ELR (cell line): ENCODE data around the gene ENGASE.

Experiments
- DNase-seq: peaks from one replicate; pipeline ENCODE4 v3.0.0-alpha.2; 2015; ENCODE audit warnings: low read depth

Gene ENGASE

GRCh38 chr17:79092567-79092966 is 17.9 kb downstream of the ENGASE start:
- no peak for DNase-seq

DNA sequence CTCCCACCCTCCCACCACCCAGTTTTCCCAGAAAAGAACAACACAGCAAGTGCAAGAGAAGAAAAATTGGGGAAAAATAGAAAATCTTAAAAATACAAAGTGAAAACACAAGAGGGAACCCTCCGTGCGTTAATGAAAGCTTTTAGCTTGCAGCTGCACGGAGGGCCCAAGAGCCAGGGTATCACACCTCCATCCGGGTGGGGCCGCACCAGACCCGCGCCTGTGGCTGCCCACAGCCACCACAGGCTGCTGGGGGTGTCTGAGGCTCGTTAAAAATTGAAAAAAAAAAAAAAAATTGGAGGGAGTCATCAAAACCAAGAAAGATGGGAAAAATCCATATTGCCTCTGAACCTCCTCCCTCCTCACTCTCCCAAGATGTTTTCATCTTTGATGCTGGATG is 18.6 kb downstream of the ENGASE start:
- DNase-seq: no peak

- DNase-seq: no peak
Observed at GRCh38 chr17:79094261-79094660, 19.6 kb downstream of the ENGASE start.

- peak; percentile 27 for DNase-seq
Observed at GRCh38 chr17:79095345-79096055, 20.9 kb downstream of the ENGASE start.

GRCh38 chr17:79096477-79096876 is 21.9 kb downstream of the ENGASE start:
- no peak for DNase-seq

GRCh38 chr17:79097226-79098055 is 22.8 kb downstream of the ENGASE start:
- no peak for DNase-seq

GRCh38 chr17:79098282-79098867 is 23.8 kb downstream of the ENGASE start:
- DNase-seq: no peak

GRCh38 chr17:79100405-79100804 is 25.8 kb downstream of the ENGASE start:
- no peak for DNase-seq

- no peak for DNase-seq
Observed at GRCh38 chr17:79101111-79101673, 26.6 kb downstream of the ENGASE start.

GRCh38 chr17:79102214-79102613 is 27.6 kb downstream of the ENGASE start:
- DNase-seq: no peak

GRCh38 chr17:79104898-79105600 is 30.4 kb downstream of the ENGASE start:
- no peak for DNase-seq

DNA sequence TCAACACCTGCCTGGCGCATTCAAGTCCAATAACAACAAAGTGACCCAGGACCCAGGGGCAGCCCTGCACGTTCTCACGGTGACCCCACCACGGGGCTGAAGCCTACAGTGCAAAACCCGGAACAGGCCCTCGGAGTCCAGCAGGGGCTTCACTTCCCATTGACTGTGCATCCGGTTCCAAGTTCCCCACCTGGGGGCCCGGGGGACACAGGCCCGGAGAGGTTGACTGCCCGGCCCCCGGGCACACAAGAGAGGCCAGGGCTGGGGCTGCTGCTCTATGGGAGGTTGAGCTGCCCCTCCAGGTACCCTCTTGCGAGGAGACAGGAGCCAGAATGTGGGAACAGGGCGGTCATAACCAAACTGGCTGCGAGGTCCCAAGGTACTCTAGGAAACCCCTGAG is 31.3 kb downstream of the ENGASE start:
- DNase-seq: no peak

GRCh38 chr17:79106958-79107357 is 32.3 kb downstream of the ENGASE start:
- no peak for DNase-seq

GRCh38 chr17:79107499-79108231 is 33.0 kb downstream of the ENGASE start:
- no peak for DNase-seq

DNA sequence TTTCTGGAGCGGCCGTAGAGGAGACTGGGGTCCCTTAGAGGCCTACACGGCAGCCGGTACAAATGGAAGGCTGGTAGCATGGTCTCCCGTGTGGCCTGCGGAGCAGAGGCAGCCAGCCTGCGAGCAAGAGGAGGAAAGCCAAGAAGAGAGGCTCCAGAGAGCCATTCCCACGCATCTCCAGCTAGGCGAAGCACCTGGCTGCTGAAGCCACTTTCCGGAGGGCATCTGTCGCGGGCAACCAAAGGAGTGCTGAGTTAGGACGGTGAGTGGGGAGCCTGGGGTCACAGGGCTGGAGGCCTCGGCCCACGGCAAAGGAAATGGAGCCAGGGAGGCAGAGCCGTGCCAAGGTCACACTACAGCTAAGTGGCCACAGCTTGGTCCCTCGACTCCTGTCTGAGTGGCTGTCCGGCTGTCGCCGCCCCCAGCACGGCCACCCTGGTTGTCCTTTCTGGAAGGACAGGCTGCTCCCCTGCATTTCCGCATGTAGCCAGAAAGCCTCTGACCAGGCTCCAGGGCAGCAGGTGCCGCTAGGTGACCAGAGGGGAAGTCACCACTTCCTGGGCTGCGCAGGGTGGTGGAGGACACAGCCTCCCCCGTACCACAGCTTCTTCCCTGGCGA is 33.7 kb downstream of the ENGASE start:
- DNase-seq: no peak

DNA sequence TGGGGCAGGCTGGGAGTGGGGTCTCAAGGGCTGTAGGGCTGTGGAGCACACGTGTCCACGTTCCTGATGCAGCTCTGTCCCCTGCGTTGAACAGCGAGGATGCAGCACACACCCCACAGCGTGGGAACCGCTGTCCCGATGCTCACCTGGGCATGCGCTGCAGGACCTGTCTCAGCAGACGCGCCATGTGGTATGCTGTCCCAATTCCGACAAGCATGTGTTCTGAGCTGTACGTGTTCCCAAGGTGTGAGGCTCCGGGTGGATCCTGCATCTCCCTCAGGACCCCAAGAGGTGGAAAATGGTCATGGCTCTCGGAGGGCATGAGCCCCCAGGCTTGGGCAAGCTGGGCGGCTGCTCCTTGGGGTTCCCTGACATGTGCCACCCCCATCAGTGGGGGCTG is 34.2 kb downstream of the ENGASE start:
- DNase-seq: no peak

DNA sequence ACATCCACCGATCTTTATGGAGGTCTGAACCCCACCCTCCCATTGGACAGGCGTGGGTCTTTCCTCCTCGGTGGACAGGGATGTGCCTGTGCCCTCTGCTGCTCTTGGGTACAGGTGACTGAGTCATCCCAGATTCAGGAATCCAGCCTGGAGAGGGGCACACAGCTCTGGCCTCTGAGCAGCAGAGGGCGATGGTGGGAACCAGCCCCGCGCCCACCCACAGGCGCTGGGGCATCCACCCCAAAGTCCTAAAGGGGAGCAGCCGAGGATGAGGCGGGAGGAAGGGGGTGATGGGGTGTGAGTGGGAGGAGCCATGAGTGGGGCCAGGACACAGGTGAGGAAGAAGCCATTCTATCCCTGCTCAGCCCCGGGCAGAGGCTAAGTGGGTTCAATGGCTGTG is 35.0 kb downstream of the ENGASE start:
- peak; percentile 22 for DNase-seq

- DNase-seq: no peak
Observed at GRCh38 chr17:79111097-79111496, 36.5 kb downstream of the ENGASE start.

DNA sequence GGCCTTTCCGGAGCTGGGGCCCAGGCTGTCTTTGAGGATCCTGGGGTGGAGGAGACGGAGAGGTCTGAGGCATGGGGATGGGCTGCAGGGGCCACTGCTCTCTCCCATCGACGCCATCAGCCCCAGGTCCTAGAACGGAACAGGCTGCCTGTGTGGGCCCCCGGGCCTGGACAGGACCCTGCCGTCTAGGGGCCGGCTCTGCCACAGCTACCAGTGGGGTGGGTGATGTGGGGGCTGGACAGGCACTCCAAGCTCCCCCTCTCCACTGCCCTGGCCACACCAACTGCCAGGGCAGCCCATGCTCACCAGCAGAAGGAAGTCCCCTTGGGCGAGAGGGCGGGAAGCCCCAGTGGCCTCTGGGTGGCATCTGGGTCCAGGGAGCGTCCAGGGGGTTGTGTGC is 37.8 kb downstream of the ENGASE start:
- DNase-seq: no peak

- no peak for DNase-seq
Observed at GRCh38 chr17:79113699-79114457, 39.3 kb downstream of the ENGASE start.
